Activated naive CD8-positive, alpha-beta T cell (primary cell): ENCODE data around the gene HHAT.

Experiments used
- H3K27ac Mint-ChIP-seq: one replicate; pipeline ENCODE4 v1.8.0; 2021; ENCODE audit warnings: mixed read lengths
- H3K27me3 Mint-ChIP-seq: one replicate; pipeline ENCODE4 v1.8.0; 2021; ENCODE audit warnings: mixed read lengths
- H3K36me3 Mint-ChIP-seq: one replicate; pipeline ENCODE4 v1.8.0; 2021; ENCODE audit warnings: mixed read lengths
- H3K4me1 Mint-ChIP-seq: one replicate; pipeline ENCODE4 v1.8.0; 2021; ENCODE audit warnings: low read depth, mixed read lengths
- H3K4me3 Mint-ChIP-seq: one replicate; pipeline ENCODE4 v1.8.0; 2021; ENCODE audit warnings: mild to moderate bottlenecking, mixed read lengths
- H3K9me3 Mint-ChIP-seq: one replicate; pipeline ENCODE4 v1.8.0; 2021; ENCODE audit warnings: low read depth, mixed read lengths

Gene HHAT

GRCh38 chr1:210328746-210329503 is at the start of gene HHAT:
TSS of gene HHAT (plus strand) at chr1:210328902. CDS start at chr1:210348976, 20,074 bp downstream.
- peaks cover 2% of the 10 kb centered on the region for H3K36me3 Mint-ChIP-seq
- no peaks in the 10 kb centered on the region for H3K27me3 Mint-ChIP-seq
- H3K27ac Mint-ChIP-seq: peak within 1 kb of the TSS; percentile 95
- peaks cover 26% of the 10 kb centered on the region for H3K4me1 Mint-ChIP-seq
- no peaks in the 10 kb centered on the region for H3K9me3 Mint-ChIP-seq
- H3K4me3 Mint-ChIP-seq: peak within 1 kb of the TSS; percentile 93

DNA sequence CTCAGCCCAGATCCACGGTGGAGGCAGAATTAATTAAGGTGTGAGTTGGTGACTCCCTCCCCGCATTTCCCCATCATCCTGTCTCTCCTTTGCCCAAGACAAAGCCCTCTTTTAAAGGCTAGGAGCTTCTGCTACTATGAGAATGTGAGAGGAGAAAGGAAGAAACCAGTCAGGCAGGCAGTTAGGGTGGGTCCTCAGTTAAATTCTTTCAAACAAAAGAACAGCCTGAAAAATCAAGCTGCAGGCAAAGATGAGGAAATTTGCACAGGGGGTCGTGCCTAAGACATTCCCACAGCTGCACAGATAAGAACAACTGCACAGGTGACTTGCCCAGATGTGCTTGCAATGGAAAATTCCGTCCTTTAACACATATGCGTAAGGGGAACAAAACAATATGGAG is 48.5 kb upstream of the HHAT start:
- Mint-ChIP-seq H3K4me1 (no peaks in the 10 kb centered on the region), H3K4me3 (no peak overlapping the region), H3K36me3 (no peaks in the 10 kb centered on the region), H3K9me3 (peaks cover 13% of the 10 kb centered on the region), H3K27me3 (peaks cover 15% of the 10 kb centered on the region), H3K27ac (no peak overlapping the region)

DNA sequence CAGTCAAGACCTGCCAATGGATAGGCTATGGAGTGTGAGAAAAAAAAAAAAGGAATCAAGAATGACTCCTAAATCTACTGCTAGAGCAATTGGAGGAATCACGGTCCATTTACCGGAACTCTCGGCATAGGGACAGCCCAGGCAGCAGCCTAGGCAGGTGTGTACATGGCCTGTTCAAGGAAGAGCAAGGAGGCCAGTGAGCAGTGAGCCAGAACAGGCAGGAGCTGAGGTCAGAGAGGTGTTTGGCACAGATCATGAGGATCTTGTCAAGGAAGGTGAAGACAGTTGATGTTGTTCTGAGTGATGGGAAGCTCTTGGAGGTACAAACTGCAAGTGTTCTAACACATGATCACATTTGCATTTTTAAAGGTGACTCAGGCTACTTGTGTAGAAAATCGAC is 40.6 kb upstream of the HHAT start:
- Mint-ChIP-seq H3K4me3 (no peak overlapping the region), H3K27ac (no peak overlapping the region), H3K4me1 (peaks cover 5% of the 10 kb centered on the region), H3K36me3 (peaks cover 2% of the 10 kb centered on the region), H3K9me3 (no peaks in the 10 kb centered on the region), H3K27me3 (peaks cover 44% of the 10 kb centered on the region)

- H3K9me3 Mint-ChIP-seq: no peaks in the 10 kb centered on the region
- H3K4me1 Mint-ChIP-seq: peaks cover 5% of the 10 kb centered on the region
- no peak overlapping the region for H3K27ac Mint-ChIP-seq
- H3K36me3 Mint-ChIP-seq: peaks cover 2% of the 10 kb centered on the region
- H3K4me3 Mint-ChIP-seq: no peak overlapping the region
- peaks cover 40% of the 10 kb centered on the region for H3K27me3 Mint-ChIP-seq
These were observed 39.5 kb upstream of the HHAT start for GRCh38 chr1:210289248-210289647.

- peaks cover 32% of the 10 kb centered on the region for H3K27me3 Mint-ChIP-seq
- H3K4me1 Mint-ChIP-seq: peaks cover 5% of the 10 kb centered on the region
- no peak overlapping the region for H3K4me3 Mint-ChIP-seq
These were observed 37.5 kb upstream of the HHAT start for GRCh38 chr1:210291081-210291764.

DNA sequence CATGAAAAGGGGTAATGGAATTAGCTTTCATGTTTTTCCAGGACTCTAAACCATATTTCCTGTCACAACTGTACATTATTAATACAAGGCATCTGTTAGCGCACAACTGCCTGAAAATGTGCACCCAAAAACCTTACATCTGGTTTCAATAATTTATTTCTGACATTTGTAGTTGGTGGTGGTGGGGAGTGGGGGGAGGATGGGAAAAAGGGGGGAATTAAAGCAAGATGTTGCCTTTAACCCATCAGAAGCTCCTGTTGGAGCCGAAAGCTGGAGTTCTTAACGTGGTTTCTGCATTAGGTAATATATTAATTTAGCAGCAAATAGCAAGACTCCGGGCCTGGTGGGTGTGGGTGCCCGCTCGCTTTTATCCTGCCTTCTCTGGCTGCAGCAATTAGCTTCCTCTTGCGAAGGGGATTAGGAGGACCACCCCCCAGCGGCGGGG is 36.9 kb upstream of the HHAT start:
- peak overlapping the region; percentile 51 for H3K4me3 Mint-ChIP-seq
- H3K9me3 Mint-ChIP-seq: no peaks in the 10 kb centered on the region
- peaks cover 2% of the 10 kb centered on the region for H3K36me3 Mint-ChIP-seq
- H3K4me1 Mint-ChIP-seq: peaks cover 5% of the 10 kb centered on the region
- peaks cover 32% of the 10 kb centered on the region for H3K27me3 Mint-ChIP-seq
- H3K27ac Mint-ChIP-seq: no peak overlapping the region

More at GRCh38 chr1:210291081-210291764, 37.5 kb upstream of the HHAT start:
- H3K9me3 Mint-ChIP-seq: no peaks in the 10 kb centered on the region
- H3K27ac Mint-ChIP-seq: no peak overlapping the region
- peaks cover 2% of the 10 kb centered on the region for H3K36me3 Mint-ChIP-seq

- Mint-ChIP-seq H3K36me3 (peaks cover 2% of the 10 kb centered on the region), H3K9me3 (no peaks in the 10 kb centered on the region), H3K27me3 (peaks cover 32% of the 10 kb centered on the region), H3K4me3 (peak overlapping the region; percentile 55), H3K27ac (no peak overlapping the region), H3K4me1 (peaks cover 5% of the 10 kb centered on the region)
These were observed 36.4 kb upstream of the HHAT start for GRCh38 chr1:210292231-210292871.

DNA sequence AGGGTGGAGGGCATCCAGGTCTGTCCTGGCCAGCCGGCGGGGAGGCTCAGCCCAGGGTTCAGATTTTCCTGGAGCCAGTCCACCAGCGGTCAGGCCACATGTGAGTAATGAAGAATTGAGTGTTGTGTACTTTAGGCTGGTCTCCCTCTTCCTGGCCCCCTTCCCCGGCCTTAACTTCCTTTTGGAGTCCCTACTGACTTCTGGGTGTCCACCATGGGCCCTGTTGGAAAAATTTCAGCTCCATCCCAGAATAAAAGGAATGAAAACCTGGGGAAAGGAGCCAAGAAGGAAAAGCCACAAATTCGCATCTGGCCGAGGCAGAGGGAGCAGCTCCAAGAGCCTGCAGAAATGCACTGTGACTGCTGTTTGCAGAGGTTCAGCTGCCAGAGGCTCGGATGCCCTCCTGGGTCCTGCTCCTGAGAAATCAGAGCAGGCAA is 35.5 kb upstream of the HHAT start:
- H3K27me3 Mint-ChIP-seq: peaks cover 29% of the 10 kb centered on the region
- H3K27ac Mint-ChIP-seq: no peak overlapping the region
- H3K36me3 Mint-ChIP-seq: peaks cover 2% of the 10 kb centered on the region
- no peaks in the 10 kb centered on the region for H3K9me3 Mint-ChIP-seq
- H3K4me1 Mint-ChIP-seq: peaks cover 5% of the 10 kb centered on the region
- peak overlapping the region; percentile 55 for H3K4me3 Mint-ChIP-seq

GRCh38 chr1:210294999-210295745 is 33.5 kb upstream of the HHAT start:
- Mint-ChIP-seq H3K9me3 (no peaks in the 10 kb centered on the region), H3K4me1 (peaks cover 5% of the 10 kb centered on the region), H3K27ac (no peak overlapping the region), H3K36me3 (no peaks in the 10 kb centered on the region), H3K27me3 (peaks cover 17% of the 10 kb centered on the region), H3K4me3 (no peak overlapping the region)

GRCh38 chr1:210296682-210297081 is 32.0 kb upstream of the HHAT start:
- peaks cover 5% of the 10 kb centered on the region for H3K4me1 Mint-ChIP-seq
- H3K36me3 Mint-ChIP-seq: no peaks in the 10 kb centered on the region
- no peak overlapping the region for H3K4me3 Mint-ChIP-seq
- no peak overlapping the region for H3K27ac Mint-ChIP-seq
- peaks cover 7% of the 10 kb centered on the region for H3K27me3 Mint-ChIP-seq
- H3K9me3 Mint-ChIP-seq: no peaks in the 10 kb centered on the region

DNA sequence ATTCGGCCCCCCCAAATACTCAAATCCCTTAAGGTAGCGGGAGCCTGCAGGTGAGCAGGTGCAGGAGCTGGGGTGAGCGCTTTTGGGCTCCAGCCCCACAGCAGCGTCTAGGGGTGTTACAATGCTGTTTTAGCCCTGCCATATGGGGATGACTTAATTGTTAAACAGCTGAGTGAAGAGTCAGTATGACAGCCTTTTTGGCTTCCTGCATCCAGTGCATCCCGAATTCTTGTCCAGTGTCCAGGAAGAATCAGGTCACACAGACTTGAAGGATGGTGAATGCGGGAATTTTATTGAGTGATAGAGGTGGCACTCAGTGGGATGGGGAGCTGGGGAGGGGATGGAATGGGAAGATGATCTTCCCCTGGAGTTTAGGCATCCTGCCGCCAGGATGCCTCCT is 30.4 kb upstream of the HHAT start:
- no peaks in the 10 kb centered on the region for H3K36me3 Mint-ChIP-seq
- H3K27me3 Mint-ChIP-seq: peaks cover 4% of the 10 kb centered on the region
- H3K4me3 Mint-ChIP-seq: no peak overlapping the region
- no peaks in the 10 kb centered on the region for H3K4me1 Mint-ChIP-seq
- H3K27ac Mint-ChIP-seq: no peak overlapping the region
- H3K9me3 Mint-ChIP-seq: no peaks in the 10 kb centered on the region

DNA sequence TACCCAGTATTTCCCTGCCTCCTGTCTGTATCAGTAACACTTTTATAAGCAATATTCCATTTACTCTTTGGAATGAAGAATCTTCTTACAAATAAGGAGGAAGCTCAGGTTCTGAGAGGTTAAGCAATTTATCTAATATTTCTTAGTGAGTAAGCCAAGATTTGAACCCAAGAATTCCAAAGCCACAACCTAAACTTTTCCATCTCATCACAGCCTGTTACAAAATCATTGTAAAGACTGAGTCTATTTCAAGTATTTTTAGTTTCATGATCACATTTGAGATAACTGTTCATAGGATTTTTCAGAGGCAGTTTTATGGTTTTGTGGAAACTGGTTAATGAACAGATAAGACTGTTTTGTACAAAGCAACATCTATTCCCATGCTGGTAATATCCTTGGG is 29.8 kb upstream of the HHAT start:
- H3K27ac Mint-ChIP-seq: no peak overlapping the region

DNA sequence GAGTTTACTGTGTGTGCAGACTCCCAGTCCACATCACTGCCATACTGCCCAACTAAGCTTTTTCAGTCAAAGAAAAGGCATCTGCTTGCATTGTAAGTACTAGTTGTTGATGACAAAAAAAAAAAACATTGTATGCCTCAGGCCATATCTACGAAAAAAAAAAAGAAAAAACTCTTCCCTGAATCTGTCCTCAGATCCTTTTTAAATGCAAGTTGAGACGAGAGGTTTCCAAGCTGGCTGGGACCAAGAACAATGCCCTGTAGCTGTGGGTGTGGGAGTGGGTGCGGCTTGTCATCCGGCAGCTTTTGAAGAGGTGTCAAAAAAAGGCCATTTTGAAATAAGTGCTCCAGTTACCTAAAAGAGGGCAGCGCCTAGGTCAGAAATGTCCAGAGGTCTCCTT is 29.2 kb upstream of the HHAT start:
- H3K36me3 Mint-ChIP-seq: no peaks in the 10 kb centered on the region
- no peak overlapping the region for H3K4me3 Mint-ChIP-seq
- H3K27ac Mint-ChIP-seq: no peak overlapping the region
- H3K4me1 Mint-ChIP-seq: no peaks in the 10 kb centered on the region
- H3K9me3 Mint-ChIP-seq: no peaks in the 10 kb centered on the region
- H3K27me3 Mint-ChIP-seq: peaks cover 7% of the 10 kb centered on the region

More for the DNA sequence above, 29.8 kb upstream of the HHAT start:
- no peak overlapping the region for H3K4me3 Mint-ChIP-seq
- no peaks in the 10 kb centered on the region for H3K9me3 Mint-ChIP-seq
- H3K36me3 Mint-ChIP-seq: no peaks in the 10 kb centered on the region
- peaks cover 4% of the 10 kb centered on the region for H3K27me3 Mint-ChIP-seq
- H3K4me1 Mint-ChIP-seq: no peaks in the 10 kb centered on the region

DNA sequence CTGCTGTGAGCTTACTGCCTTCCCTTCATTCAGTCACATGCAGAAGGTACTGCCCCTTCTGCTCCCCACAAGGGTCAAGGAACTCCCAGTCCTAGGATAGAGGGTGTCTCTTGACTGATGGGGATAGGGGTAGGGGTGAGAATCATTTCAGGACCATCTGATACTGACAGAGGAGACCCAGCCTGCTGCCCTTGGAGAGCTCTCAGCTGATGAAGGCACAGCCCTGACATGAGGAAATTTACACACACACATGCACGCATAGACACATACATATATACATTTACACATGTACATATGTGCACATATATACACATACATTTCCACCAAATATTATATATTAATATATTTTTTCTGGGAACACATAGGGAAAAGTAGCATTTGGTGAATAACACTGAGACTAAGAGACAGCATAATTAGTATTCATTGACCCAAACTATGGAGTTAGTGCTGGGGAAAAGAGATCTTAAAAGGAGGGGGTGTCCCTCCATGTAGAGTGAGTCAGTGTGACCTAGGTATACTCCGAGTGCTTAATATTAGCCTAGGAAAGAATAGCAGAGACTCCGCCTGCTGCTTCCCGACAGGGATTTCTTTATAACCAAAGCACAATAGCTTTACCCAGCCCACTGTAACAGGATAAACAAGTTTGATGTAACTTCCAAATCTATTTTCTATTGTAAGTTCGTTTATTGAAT is 27.6 kb upstream of the HHAT start:
- H3K36me3 Mint-ChIP-seq: no peaks in the 10 kb centered on the region
- H3K4me1 Mint-ChIP-seq: no peaks in the 10 kb centered on the region
- H3K9me3 Mint-ChIP-seq: no peaks in the 10 kb centered on the region
- H3K27ac Mint-ChIP-seq: no peak overlapping the region
- no peak overlapping the region for H3K4me3 Mint-ChIP-seq
- peaks cover 7% of the 10 kb centered on the region for H3K27me3 Mint-ChIP-seq
